ENCODE data around the gene ECE1.
"Not testable (repeated sequence)": the region's sequence is repeated elsewhere in the genome, so short reads cannot be mapped to it uniquely, and the experiment has no call there.

Gene ECE1

DNA sequence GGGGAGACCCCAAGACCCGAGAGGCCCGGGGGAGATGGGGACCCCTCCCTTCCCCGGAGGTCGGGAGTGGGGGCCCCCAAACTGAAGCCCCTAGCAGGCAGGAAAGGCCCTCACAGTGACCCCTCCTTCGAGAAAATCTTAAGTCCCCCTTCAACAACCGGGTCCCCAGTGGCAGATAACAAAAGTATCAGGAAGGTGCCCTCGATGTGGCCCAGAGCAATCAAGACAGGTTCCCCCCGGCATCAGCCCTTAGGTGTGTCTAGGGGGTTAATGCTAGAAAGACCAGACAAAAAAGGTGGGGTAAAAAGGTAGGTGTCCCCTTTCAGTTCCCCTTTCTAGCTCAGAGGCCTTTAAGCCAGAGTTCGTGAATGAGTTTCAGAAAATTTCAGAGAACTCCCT lies 282 bp upstream of the ECE1 start:
- DNase-seq, result no peak

DNA sequence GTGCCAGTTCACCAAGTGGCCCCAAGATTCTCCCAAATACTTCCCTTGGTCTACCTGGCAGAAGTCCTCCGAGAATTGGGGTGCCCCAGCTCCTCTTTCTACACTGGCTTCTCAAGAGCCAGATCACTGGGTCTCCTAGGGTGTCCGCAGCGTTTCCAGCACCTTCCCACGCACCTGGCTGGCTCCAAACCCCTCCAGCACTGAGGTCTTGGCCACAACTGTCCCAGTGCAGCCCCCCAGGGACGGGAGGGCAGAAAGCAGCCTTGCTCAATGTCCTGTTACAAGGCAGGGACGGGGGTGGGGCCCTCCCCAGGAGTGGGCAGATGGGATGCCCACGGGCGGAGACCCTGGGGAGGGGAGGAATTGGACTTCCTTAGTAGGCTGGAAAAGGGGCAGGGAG lies 1.1 kb downstream of the ECE1 start:
- no peak for DNase-seq

- DNase-seq, result no peak
Observed at GRCh38 chr1:21287905-21288514, 2.3 kb downstream of the ECE1 start.

DNA sequence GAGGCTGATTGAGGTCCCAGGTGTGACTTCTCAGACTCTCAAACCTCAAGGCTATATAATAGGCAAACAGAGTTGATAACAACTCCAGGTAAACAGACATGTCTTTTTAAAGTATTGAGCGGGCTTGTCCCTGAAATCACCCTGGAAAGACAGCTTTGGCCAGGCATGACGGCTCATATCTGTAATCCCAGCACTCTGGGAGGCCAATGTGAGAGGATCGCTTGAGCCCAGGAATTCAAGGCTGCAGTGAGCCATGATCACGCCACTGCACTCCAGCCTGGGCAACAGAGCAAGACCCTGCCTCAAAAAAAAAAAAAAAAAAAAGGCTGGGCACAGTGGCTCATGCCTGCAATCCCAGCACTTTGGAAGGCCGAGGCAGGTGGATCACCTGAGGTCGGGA lies 4.9 kb downstream of the ECE1 start:
- DNase-seq, result not testable (repeated sequence)

- DNase-seq, result no peak
Observed at GRCh38 chr1:21285055-21285372, 5.2 kb downstream of the ECE1 start.

DNA sequence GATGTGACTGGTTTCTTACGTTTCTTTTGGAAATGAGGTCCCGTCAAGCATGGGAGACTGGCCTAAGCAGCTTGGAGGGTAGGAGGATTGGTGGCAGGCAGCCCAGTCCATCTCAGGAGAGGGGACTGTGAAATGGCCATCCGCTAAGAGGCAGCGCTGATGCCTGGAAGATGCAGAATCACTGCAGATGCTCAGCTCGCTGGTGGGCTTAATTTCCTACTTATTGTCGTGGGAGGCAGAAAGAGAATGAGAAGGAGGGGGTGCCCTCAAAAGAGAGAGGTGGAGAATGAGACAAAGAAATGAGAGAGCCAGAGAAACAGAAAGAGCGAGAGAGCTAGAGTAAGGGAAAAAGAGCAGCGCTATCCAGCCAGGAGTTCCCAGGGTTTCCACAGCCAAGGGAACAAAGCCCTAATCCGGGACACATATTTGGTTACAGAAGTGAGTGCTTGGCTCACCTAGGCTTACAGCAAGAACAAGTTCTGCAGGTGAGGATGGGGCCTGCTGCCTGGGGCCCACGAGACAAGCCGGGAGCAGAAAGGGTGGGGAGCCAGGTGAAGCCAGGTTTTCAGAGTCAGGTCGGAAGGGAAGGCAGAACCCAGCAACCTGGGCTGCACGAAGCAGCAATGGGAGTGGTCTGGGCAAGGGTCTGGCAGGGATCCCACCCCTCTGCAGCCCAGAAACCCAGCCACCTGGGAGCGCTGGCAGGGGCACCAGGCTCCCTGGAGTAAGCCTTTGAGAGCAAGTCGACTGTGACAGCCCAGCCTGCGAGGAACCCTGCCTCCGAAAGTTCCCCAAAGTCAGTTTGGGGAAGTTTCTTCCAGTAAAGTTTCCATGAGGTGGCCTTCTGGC lies 5.8 kb downstream of the ECE1 start:
- DNase-seq, result no peak

DNA sequence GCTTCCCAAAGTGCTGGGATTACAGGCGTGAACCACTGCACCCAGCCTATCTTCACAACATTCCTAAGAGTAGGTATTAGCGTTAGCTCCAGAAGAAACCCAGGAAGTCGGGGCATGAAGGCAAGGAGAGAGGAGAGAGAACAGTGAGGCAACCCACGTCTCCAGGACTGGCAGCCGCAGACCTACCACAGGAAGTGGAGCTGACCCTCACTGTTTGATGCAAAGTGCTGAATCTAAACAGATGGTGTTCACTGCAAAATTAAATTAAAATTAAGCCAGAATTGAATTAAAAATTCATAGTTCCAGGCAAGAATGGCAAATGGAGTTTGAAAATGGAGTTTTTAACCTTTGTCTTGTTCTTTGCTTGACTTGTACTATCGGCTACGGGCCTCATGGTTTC lies 6.7 kb downstream of the ECE1 start:
- DNase-seq, result no peak

GRCh38 chr1:21282020-21282419 lies 8.2 kb downstream of the ECE1 start:
- not testable (repeated sequence) for DNase-seq

DNA sequence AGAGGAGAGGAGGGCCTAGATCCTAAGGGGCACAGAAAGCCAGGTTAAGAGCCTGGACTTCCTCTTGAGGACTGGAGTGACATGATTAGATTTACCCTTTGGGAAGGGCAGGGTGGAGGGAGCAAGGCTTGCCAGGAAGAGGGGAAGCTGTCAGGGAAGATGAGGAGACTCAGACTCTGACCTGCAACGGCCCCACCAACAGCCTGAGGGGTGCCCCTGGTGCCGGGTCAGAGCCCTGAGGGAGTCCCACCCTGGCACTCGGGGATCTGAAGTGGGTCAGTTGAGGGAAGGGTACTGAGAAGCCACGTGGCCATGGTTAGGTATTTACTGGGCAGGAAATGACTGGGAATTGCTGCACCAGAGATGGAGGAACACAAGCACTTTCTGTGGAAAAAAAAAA lies 9.8 kb downstream of the ECE1 start:
- no peak for DNase-seq

GRCh38 chr1:21280011-21280471 lies 10.2 kb downstream of the ECE1 start:
- DNase-seq, result no peak

DNA sequence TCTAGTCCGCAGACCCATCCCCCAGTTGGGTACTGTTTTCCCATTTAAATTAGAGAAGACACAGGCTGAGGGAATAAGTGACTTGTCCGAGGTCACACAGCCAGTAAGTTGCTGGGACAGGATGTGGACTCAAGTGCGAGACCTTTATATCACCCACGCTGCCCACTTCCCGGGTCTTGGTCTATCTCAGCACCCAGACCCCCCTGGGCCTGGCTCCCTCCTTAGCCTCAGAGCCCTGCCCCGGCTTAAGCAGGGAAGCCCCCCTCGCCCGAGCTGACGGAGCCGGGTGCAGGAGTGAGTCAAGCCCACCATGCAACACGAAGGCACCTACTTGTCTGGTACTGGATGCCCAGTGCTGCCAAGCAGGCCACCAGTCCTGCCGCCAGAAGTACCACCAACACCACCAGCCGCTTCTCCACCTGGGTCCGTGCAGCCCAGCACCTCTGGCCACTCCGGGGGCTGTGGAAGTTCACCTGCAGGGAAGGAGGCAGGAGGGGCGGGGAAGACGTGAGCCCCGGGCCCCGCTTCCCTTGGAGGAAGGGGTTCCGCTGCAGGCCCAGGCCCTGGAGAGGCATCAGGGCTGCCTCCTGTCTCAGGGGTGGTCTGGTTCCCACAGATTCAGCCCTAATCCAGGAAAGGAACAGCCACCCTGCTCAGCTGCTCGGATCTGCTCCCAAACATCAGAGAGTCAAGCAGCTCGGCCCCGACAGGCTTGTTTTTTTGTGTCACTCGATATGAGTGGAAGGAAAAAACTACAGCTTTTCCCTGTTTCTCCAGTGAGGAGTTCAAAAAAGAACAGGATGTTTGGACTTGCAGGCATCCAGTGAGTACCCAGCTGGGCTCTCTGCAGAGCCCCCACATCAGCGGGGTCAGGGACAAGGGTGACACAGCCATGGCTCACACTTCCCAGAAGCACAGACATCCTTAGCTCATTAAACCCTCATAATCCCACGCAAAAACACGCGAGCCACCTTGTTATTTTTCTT lies 11.1 kb downstream of the ECE1 start:
- DNase-seq, result no peak

- no peak for DNase-seq
Observed at GRCh38 chr1:21278208-21278859, 11.9 kb downstream of the ECE1 start.

DNA sequence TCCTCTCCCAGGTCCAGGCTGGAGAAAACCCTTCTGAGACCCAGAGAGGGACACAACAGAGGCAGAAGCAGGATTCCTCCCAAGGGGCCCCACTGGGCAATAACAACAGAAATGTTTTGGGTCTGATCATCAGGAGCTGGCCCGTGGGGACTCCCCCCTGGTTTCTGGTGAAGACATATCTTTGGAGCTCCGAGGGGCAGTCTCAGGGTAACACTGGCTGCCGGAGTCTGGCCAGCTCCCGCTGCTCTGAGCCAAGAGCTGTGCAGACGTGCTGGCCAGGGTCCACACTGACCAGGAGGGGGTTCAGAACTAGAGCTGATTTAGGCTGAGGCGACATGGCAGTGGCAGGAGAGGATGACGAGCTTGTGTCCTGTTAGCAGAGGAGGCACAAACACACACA lies 13.1 kb downstream of the ECE1 start:
- DNase-seq, result no peak

- DNase-seq, result no peak
Observed at GRCh38 chr1:21272540-21272939, 17.7 kb downstream of the ECE1 start.

DNA sequence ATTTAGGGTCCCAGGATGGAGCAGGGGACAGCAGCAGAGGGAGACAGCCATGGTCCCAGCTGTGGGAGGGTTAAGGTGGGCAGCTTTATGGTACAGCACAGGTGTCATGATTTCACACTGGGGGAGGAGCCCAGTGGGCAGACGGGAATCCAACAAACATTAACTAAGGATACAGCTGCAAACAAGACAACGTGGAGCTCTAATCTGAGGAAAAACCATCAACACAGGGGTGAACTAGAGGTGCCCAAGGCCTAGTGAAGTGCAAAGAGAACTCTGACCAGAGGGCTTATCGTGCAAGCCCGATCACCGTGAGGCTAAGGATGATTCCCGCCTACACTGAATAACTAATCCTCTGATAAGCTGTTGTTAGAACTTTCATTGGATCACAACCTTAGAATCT lies 18.7 kb downstream of the ECE1 start:
- no peak for DNase-seq

DNA sequence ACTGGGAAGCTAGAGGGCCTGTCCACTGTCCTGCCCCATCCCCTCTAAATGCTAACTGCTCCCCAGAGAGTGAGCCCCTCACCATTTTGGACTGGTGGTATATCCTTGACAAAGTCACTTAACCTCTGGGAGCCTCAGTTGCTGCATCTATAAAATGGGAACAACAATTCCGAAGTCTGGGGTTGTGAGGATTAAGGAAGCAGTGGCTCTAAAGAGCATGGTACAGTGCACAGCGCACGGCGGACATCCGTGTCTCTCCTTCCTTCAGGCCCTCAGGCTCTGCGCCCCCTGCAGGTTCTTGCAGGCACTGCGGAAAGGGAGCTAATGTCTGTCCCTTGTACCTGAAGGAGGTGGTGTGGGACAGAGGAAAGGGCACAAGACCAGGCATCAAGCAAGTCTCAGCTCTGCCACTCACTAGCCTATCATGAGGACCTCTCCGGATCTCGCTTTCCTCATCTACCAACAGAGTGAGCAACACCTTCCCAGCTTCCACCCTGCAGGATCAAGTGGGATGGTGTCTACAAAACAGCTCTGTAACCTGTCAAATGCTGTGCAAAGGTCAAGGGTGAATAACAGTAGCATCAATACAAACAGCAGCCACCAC lies 20.1 kb downstream of the ECE1 start:
- peak; percentile 95 for DNase-seq

- DNase-seq, result no peak
Observed at GRCh38 chr1:21269461-21270085, 20.7 kb downstream of the ECE1 start.

- DNase-seq, result no peak
Observed at GRCh38 chr1:21268281-21269239, 21.7 kb downstream of the ECE1 start.

- DNase-seq, result no peak
Observed at GRCh38 chr1:21267191-21268077, 22.8 kb downstream of the ECE1 start.
